PC-3 (cell line): ENCODE results near the gene APOA1. TPM values are rescaled to one million over a fixed set of nuclear protein-coding genes. Genes with fewer than 3 reads are reported as not detected.
A peak's percentile ranks its signal among the peaks of the same experiment; 100 is the strongest.

Experiments
- ATAC-seq: fragments of 200-7000 bp; cut with Tn5 transposase; 2 replicates; pipeline ENCODE4 v1.9.1; 2020; ENCODE audit warnings: mild to moderate bottlenecking, moderate library complexity
- BruUV-seq: library from RNA; stranded (reverse); fragments of 400-500 nt; replicated peaks from 2 replicates; lab custom pipeline; 2021; lab: Mats Ljungman, UMichigan
- CTCF ChIA-PET: fragments of 300-600 bp; sonication (Branson Sonifier 250); formaldehyde crosslinking; loops from one replicate; lab custom pipeline; 2022; ENCODE audit warnings: antibody characterized with exemption; lab: Charles Lee
- POLR2A ChIA-PET: fragments of 300-600 bp; sonication (Branson Sonifier 250); formaldehyde crosslinking; loops from one replicate; lab custom pipeline; 2022; ENCODE audit warnings: antibody characterized with exemption; ENCODE audit not compliant: unreplicated experiment; lab: Charles Lee
- DNase-seq: peaks from one replicate; pipeline ENCODE4 v3.0.0-alpha.2; 2015
- H2AFZ ChIP-seq: fragments of 300-600 bp; sonication (generic); 2 replicates; pipeline ENCODE4 v1.6.0; 2016; ENCODE audit warnings: antibody characterized with exemption, low read length
- H3F3A ChIP-seq: fragments of 300-600 bp; sonication (generic); one replicate; pipeline ENCODE4 v1.6.0; 2017; ENCODE audit warnings: antibody characterized with exemption, low read length, control low read depth, mild to moderate bottlenecking; ENCODE audit not compliant: unreplicated experiment
- H3K27ac ChIP-seq: fragments of 300-600 bp; sonication (generic); 2 replicates; pipeline ENCODE4 v1.5.1; 2016; ENCODE audit warnings: mild to moderate bottlenecking, low read length
- H3K27me3 ChIP-seq: fragments of 300-600 bp; sonication (generic); 2 replicates; pipeline ENCODE4 v1.6.1; 2016; ENCODE audit warnings: low read length, mixed read lengths
- H3K36me3 ChIP-seq: fragments of 300-600 bp; sonication (generic); 2 replicates; pipeline ENCODE4 v1.6.1; 2016; ENCODE audit warnings: low read depth, mixed run types, low read length, mixed read lengths
- H3K4me1 ChIP-seq: fragments of 300-600 bp; sonication (generic); 2 replicates; pipeline ENCODE4 v1.5.1; 2016; ENCODE audit warnings: low read length; ENCODE audit not compliant: insufficient read depth
- H3K4me2 ChIP-seq: fragments of 300-600 bp; sonication (generic); 2 replicates; pipeline ENCODE4 v1.6.0; 2016; ENCODE audit warnings: low read length
- H3K4me3 ChIP-seq: fragments of 300-600 bp; sonication (generic); 2 replicates; pipeline ENCODE4 v1.5.1; 2016; ENCODE audit warnings: mild to moderate bottlenecking, low read length, mixed read lengths
- H3K79me2 ChIP-seq: fragments of 300-600 bp; sonication (generic); 2 replicates; pipeline ENCODE4 v1.6.1; 2017; ENCODE audit warnings: low read length, mixed read lengths
- H3K9ac ChIP-seq: fragments of 300-600 bp; sonication (generic); 2 replicates; pipeline ENCODE4 v1.6.0; 2016; ENCODE audit warnings: mild to moderate bottlenecking, low read length
- H3K9me2 ChIP-seq: fragments of 300-600 bp; sonication (generic); replicated peaks from 2 replicates; pipeline ENCODE4 v1.6.1; 2016; ENCODE audit warnings: mixed run types, low read length, mixed read lengths
- H3K9me3 ChIP-seq: fragments of 300-600 bp; sonication (generic); 2 replicates; pipeline ENCODE4 v1.6.1; 2016; ENCODE audit warnings: low read length, mixed read lengths
- H4K20me1 ChIP-seq: fragments of 300-600 bp; sonication (generic); 2 replicates; pipeline ENCODE4 v1.6.1; 2016; ENCODE audit warnings: low read length, mixed read lengths
- EZH2 ChIP-seq: fragments of 300-600 bp; sonication (generic); IDR thresholded peaks from one replicate; pipeline ENCODE4 v1.6.1; 2017; ENCODE audit warnings: antibody characterized with exemption, mild to moderate bottlenecking, low read length; ENCODE audit not compliant: unreplicated experiment
- EZH2phosphoT487 ChIP-seq: fragments of 300-600 bp; sonication (generic); IDR thresholded peaks from 2 replicates; pipeline ENCODE4 v1.6.1; 2018; ENCODE audit warnings: mild to moderate bottlenecking, antibody characterized with exemption, low read length, borderline replicate concordance
- intact Hi-C: fragments of 100-400 bp; cut with micrococcal nuclease; formaldehyde crosslinking; loops from 2 replicates; pipeline ENCODE4 v1.9.0; 2023
- total RNA-seq: library from RNA; depleted of rRNA; stranded (reverse); fragments of >200 nt; gene quantifications from 2 replicates; pipeline ENCODE4 v1.2.3, GENCODE V29; 2014
- TF ChIP-seq, protein P1 (sequence below): fragments of 300-600 bp; sonication (generic); conservative IDR thresholded peaks from 2 replicates; pipeline ENCODE4 v1.5.1; 2017; ENCODE audit warnings: antibody characterized with exemption, low read depth, mild to moderate bottlenecking, low read length

Gene APOA1
- total RNA-seq, 1 experiment from 2014 or later = 0.33 TPM

- Histone ChIP-seq H3K9me2 (no peaks in the 10 kb centered on the region), H4K20me1 (no peaks in the 10 kb centered on the region), H3K27me3 (no peaks in the 10 kb centered on the region), H3K4me2 (no peak overlapping the region), H3K36me3 (peaks cover 16% of the 10 kb centered on the region; the same call in 1 of the 2 replicates), H2AFZ (no peak overlapping the region), H3K9me3 (no peaks in the 10 kb centered on the region), H3K9ac (no peak overlapping the region), H3F3A (peaks cover 15% of the 10 kb centered on the region), H3K79me2 (no peaks in the 10 kb centered on the region), H3K4me1 (peaks cover 34% of the 10 kb centered on the region), H3K27ac (no peak overlapping the region), H3K4me3 (no peak overlapping the region)
- no TSS peak for BruUV-seq
- no peak for ATAC-seq
- TF ChIP-seq, protein P1, sequence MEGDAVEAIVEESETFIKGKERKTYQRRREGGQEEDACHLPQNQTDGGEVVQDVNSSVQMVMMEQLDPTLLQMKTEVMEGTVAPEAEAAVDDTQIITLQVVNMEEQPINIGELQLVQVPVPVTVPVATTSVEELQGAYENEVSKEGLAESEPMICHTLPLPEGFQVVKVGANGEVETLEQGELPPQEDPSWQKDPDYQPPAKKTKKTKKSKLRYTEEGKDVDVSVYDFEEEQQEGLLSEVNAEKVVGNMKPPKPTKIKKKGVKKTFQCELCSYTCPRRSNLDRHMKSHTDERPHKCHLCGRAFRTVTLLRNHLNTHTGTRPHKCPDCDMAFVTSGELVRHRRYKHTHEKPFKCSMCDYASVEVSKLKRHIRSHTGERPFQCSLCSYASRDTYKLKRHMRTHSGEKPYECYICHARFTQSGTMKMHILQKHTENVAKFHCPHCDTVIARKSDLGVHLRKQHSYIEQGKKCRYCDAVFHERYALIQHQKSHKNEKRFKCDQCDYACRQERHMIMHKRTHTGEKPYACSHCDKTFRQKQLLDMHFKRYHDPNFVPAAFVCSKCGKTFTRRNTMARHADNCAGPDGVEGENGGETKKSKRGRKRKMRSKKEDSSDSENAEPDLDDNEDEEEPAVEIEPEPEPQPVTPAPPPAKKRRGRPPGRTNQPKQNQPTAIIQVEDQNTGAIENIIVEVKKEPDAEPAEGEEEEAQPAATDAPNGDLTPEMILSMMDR = no peak
- TF ChIP-seq EZH2 (no peak), EZH2phosphoT487 (no peak)
- intact Hi-C loops = loop anchor here (10.0 kb wide), 1 partner anchor 379 kb away; the partner anchor contains the start of genes PCSK7 and RNF214
- CTCF ChIA-PET = no interaction called here
- DNase-seq = no peak
- POLR2A ChIA-PET = interaction anchor here (0.7 kb wide), 1 partner anchor 123 kb away, joined by 6 read pairs; no protein-coding TSS in a partner anchor
These were observed 18.0 kb upstream of the APOA1 start for GRCh38 chr11:116855413-116855812.

- H3F3A ChIP-seq = peaks cover 15% of the 10 kb centered on the region
- ChIA-PET CTCF (interaction anchor here (0.6 to 2.8 kb wide), 3 partner anchors 18 to 252 kb away, joined by 3 to 16 read pairs (median 5); no protein-coding TSS in a partner anchor), POLR2A (interaction anchor here (0.5 to 1.0 kb wide), 4 partner anchors 18 to 342 kb away, joined by 3 to 10 read pairs (median 7); no protein-coding TSS in a partner anchor)
- H3K9me2 ChIP-seq = no peaks in the 10 kb centered on the region
- intact Hi-C loops = loop anchor here (1.0 to 10.0 kb wide), 5 partner anchors 18 to 381 kb away; partner anchors contain the start of genes APOA5, BUD13, PCSK7 and RNF214
- H3K4me3 ChIP-seq = peak overlapping the region; percentile 50
- peak overlapping the region; percentile 82 for H3K4me2 ChIP-seq
- H3K4me1 ChIP-seq = peaks cover 34% of the 10 kb centered on the region
- peak; percentile 99 for DNase-seq
- BruUV-seq = no TSS peak
- no peaks in the 10 kb centered on the region for H3K9me3 ChIP-seq
- H4K20me1 ChIP-seq = no peaks in the 10 kb centered on the region
- no peaks in the 10 kb centered on the region for H3K79me2 ChIP-seq
- H3K9ac ChIP-seq = peak overlapping the region; percentile 87
- H2AFZ ChIP-seq = no peak overlapping the region
- no peak for TF ChIP-seq EZH2phosphoT487
- no peak for TF ChIP-seq EZH2
- TF ChIP-seq, protein P1 = no peak
- ATAC-seq = peak; percentile 84
- H3K27me3 ChIP-seq = no peaks in the 10 kb centered on the region
- H3K36me3 ChIP-seq = peaks cover 13% of the 10 kb centered on the region; the same call in 1 of the 2 replicates
- peak overlapping the region; percentile 97 for H3K27ac ChIP-seq
These were observed 16.1 kb upstream of the APOA1 start for GRCh38 chr11:116853461-116854073.
